GM18873 (cell line): ENCODE data around the gene MMS19.
"Not testable (repeated sequence)": the region's sequence is repeated elsewhere in the genome, so short reads cannot be mapped to it uniquely, and the experiment has no call there.

Source experiments
- ATAC-seq: cut with Tn5 transposase; IDR thresholded peaks from one replicate; pipeline ENCODE4 v1.9.1; 2021; ENCODE audit warnings: mild to moderate bottlenecking, moderate library complexity, moderate number of reproducible peaks; ENCODE audit not compliant: unreplicated experiment, low FRiP score

MMS19 gene

GRCh38 chr10:97434055-97434454 lies 64.2 kb downstream of the MMS19 start:
- no peak for ATAC-seq

- ATAC-seq, result no peak
These were observed 69.6 kb downstream of the MMS19 start for GRCh38 chr10:97428572-97428981.

GRCh38 chr10:97427571-97428179 lies 70.5 kb downstream of the MMS19 start:
- ATAC-seq, result no peak

GRCh38 chr10:97426776-97427570 lies 71.2 kb downstream of the MMS19 start:
- ATAC-seq, result no peak

GRCh38 chr10:97425964-97426775 lies 72.1 kb downstream of the MMS19 start, which contains the start of gene PGAM1:
Gene PGAM1 (plus strand): TSS chr10:97426191. CDS start chr10:97426308, 117 bp downstream.
- peak; percentile 61 for ATAC-seq

GRCh38 chr10:97423757-97424098 lies 74.5 kb downstream of the MMS19 start:
- ATAC-seq, result not testable (repeated sequence)

GRCh38 chr10:97416565-97416964 lies 81.7 kb downstream of the MMS19 start:
- no peak for ATAC-seq

GRCh38 chr10:97412891-97413304 lies 85.3 kb downstream of the MMS19 start:
- no peak for ATAC-seq

- ATAC-seq, result no peak
These were observed 86.8 kb downstream of the MMS19 start for GRCh38 chr10:97411406-97411805.

- ATAC-seq, result no peak
These were observed 89.7 kb downstream of the MMS19 start for GRCh38 chr10:97408496-97408992.
